WTC11 (cell line): ENCODE results near the gene DDX51. TPM values are rescaled to one million over a fixed set of nuclear protein-coding genes. Genes with fewer than 3 reads are reported as not detected.

Experiments
- ATAC-seq: fragments of 200-7000 bp; cut with Tn5 transposase; 2 replicates; pipeline ENCODE4 v1.10.0; 2021; ENCODE audit warnings: mild to moderate bottlenecking, moderate library complexity
- CTCF ChIA-PET: fragments of 300-600 bp; sonication (Branson Sonifier 250); formaldehyde crosslinking; loops from one replicate; lab custom pipeline; 2021; ENCODE audit warnings: antibody characterized with exemption; lab: Charles Lee
- POLR2A ChIA-PET: fragments of 350-600 bp; sonication (Branson Sonifier 250); formaldehyde crosslinking; loops from one replicate; lab custom pipeline; 2021; ENCODE audit warnings: antibody characterized with exemption; lab: Charles Lee
- DNase-seq: peaks from one replicate; pipeline ENCODE4 v3.0.0; 2021; ENCODE audit warnings: low spot score
- H3K27ac Mint-ChIP-seq: 2 replicates; pipeline ENCODE4 v1.8.0; 2021; ENCODE audit warnings: mixed read lengths
- H3K27me3 Mint-ChIP-seq: 2 replicates; pipeline ENCODE4 v1.8.0; 2021; ENCODE audit warnings: low read depth, mild to moderate bottlenecking, moderate library complexity, mixed read lengths
- H3K36me3 Mint-ChIP-seq: 2 replicates; pipeline ENCODE4 v1.8.0; 2021; ENCODE audit warnings: mixed read lengths
- H3K4me1 Mint-ChIP-seq: 2 replicates; pipeline ENCODE4 v1.8.0; 2022; ENCODE audit warnings: mixed read lengths
- H3K4me3 Mint-ChIP-seq: 2 replicates; pipeline ENCODE4 v1.8.0; 2021; ENCODE audit warnings: mild to moderate bottlenecking, moderate library complexity, mixed read lengths
- H3K9me3 Mint-ChIP-seq: 2 replicates; pipeline ENCODE4 v1.8.0; 2021; ENCODE audit warnings: mixed read lengths
- ATF1 ChIP-seq: sonication (generic); formaldehyde crosslinking; IDR thresholded peaks from 2 replicates; pipeline ENCODE4 v1.8.1; 2023; ENCODE audit warnings: mild to moderate bottlenecking, moderate library complexity, missing genetic modification reagents
- ATF2 ChIP-seq: sonication (generic); formaldehyde crosslinking; IDR thresholded peaks from 2 replicates; pipeline ENCODE4 v1.8.1; 2022; ENCODE audit warnings: low read depth, missing genetic modification reagents, borderline replicate concordance
- ETV6 ChIP-seq: sonication (generic); formaldehyde crosslinking; IDR thresholded peaks from 2 replicates; pipeline ENCODE4 v1.8.1; 2022; ENCODE audit warnings: mild to moderate bottlenecking, missing genetic modification reagents
- FOXJ3 ChIP-seq: sonication (generic); formaldehyde crosslinking; IDR thresholded peaks from 2 replicates; pipeline ENCODE4 v1.9.0; 2021; ENCODE audit warnings: missing genetic modification reagents, mild to moderate bottlenecking, borderline replicate concordance
- FOXP1 ChIP-seq: sonication (generic); formaldehyde crosslinking; IDR thresholded peaks from 2 replicates; pipeline ENCODE4 v1.8.0; 2022; ENCODE audit warnings: missing genetic modification reagents, mild to moderate bottlenecking, moderate library complexity, borderline replicate concordance
- FOXP4 ChIP-seq: sonication (generic); formaldehyde crosslinking; IDR thresholded peaks from 2 replicates; pipeline ENCODE4 v1.8.0; 2022; ENCODE audit warnings: mild to moderate bottlenecking, missing genetic modification reagents
- GABPB1 ChIP-seq: sonication (generic); formaldehyde crosslinking; IDR thresholded peaks from 2 replicates; pipeline ENCODE4 v1.8.1; 2023; ENCODE audit warnings: mild to moderate bottlenecking, missing genetic modification reagents
- GTF2I ChIP-seq: fragments of 250-450 bp; sonication (Bioruptor Pico); conservative IDR thresholded peaks from 2 replicates; pipeline ENCODE4 v1.4.0; 2021; ENCODE audit warnings: mild to moderate bottlenecking
- MYBL2 ChIP-seq: sonication (generic); formaldehyde crosslinking; IDR thresholded peaks from 2 replicates; pipeline ENCODE4 v1.8.1; 2023; ENCODE audit warnings: mild to moderate bottlenecking, moderate library complexity, missing genetic modification reagents
- NR1H2 ChIP-seq: sonication (generic); formaldehyde crosslinking; IDR thresholded peaks from 2 replicates; pipeline ENCODE4 v1.9.0; 2021; ENCODE audit warnings: mild to moderate bottlenecking, moderate library complexity, missing genetic modification reagents
- NR2C2 ChIP-seq: sonication (generic); formaldehyde crosslinking; IDR thresholded peaks from 2 replicates; pipeline ENCODE4 v1.8.0; 2022; ENCODE audit warnings: mild to moderate bottlenecking, missing genetic modification reagents
- RELA ChIP-seq: sonication (generic); formaldehyde crosslinking; IDR thresholded peaks from 2 replicates; pipeline ENCODE4 v1.8.1; 2022; ENCODE audit warnings: missing genetic modification reagents, mild to moderate bottlenecking, borderline replicate concordance
- RORB ChIP-seq: fragments of 250-450 bp; sonication (Bioruptor Pico); IDR thresholded peaks from 2 replicates; pipeline ENCODE4 v1.9.0; 2021; ENCODE audit warnings: mild to moderate bottlenecking
- SMAD3 ChIP-seq: sonication (generic); formaldehyde crosslinking; IDR thresholded peaks from 2 replicates; pipeline ENCODE4 v1.8.0; 2022; ENCODE audit warnings: missing genetic modification reagents, mild to moderate bottlenecking, borderline replicate concordance
- SOX15 ChIP-seq: fragments of 250-450 bp; sonication (Bioruptor Pico); IDR thresholded peaks from 2 replicates; pipeline ENCODE4 v1.9.0; 2021; ENCODE audit warnings: mild to moderate bottlenecking
- SP1 ChIP-seq: sonication (generic); formaldehyde crosslinking; conservative IDR thresholded peaks from 2 replicates; pipeline ENCODE4 v1.8.1; 2022; ENCODE audit warnings: missing genetic modification reagents
- USF1 ChIP-seq: sonication (generic); formaldehyde crosslinking; IDR thresholded peaks from 2 replicates; pipeline ENCODE4 v1.8.0; 2022; ENCODE audit warnings: mild to moderate bottlenecking, missing genetic modification reagents
- ZNF121 ChIP-seq: sonication (generic); formaldehyde crosslinking; IDR thresholded peaks from 2 replicates; pipeline ENCODE4 v1.8.0; 2023; ENCODE audit warnings: missing genetic modification reagents
- ZNF317 ChIP-seq: sonication (generic); formaldehyde crosslinking; IDR thresholded peaks from 2 replicates; pipeline ENCODE4 v1.8.1; 2023; ENCODE audit warnings: low read depth, mild to moderate bottlenecking, moderate library complexity, missing genetic modification reagents, borderline replicate concordance
- ZNF416 ChIP-seq: fragments of 250-450 bp; sonication (Bioruptor Pico); IDR thresholded peaks from 2 replicates; pipeline ENCODE4 v1.9.0; 2021; ENCODE audit warnings: mild to moderate bottlenecking, inconsistent platforms
- ZNF423 ChIP-seq: fragments of 250-450 bp; sonication (Bioruptor Pico); IDR thresholded peaks from 2 replicates; pipeline ENCODE4 v2.1.2; 2022; ENCODE audit warnings: mild to moderate bottlenecking, moderate library complexity
- ZNF671 ChIP-seq: fragments of 250-450 bp; sonication (Bioruptor Pico); IDR thresholded peaks from 2 replicates; pipeline ENCODE4 v1.8.0; 2021; ENCODE audit warnings: mild to moderate bottlenecking
- total RNA-seq: library from RNA; stranded (reverse); gene quantifications from 3 replicates; pipeline ENCODE4 v1.2.3, GENCODE V29; 2021
- TF ChIP-seq, protein P1 (sequence below): sonication (generic); formaldehyde crosslinking; IDR thresholded peaks from 2 replicates; pipeline ENCODE4 v1.8.0; 2023; ENCODE audit warnings: mild to moderate bottlenecking, missing genetic modification reagents
- TF ChIP-seq, protein P2 (sequence below): fragments of 200-600 bp; IDR thresholded peaks from 2 replicates; pipeline ENCODE4 v1.8.0; 2022; ENCODE audit warnings: antibody characterized with exemption
- TF ChIP-seq, protein P3 (sequence below): fragments of 250-450 bp; sonication (Bioruptor Pico); IDR thresholded peaks from 2 replicates; pipeline ENCODE4 v1.9.0; 2021; ENCODE audit warnings: mild to moderate bottlenecking

Gene DDX51
- total RNA-seq, 1 experiment from 2014 or later, result 32.7 TPM

GRCh38 chr12:132114667-132115066, 29.5 kb downstream of the DDX51 start:
- CTCF ChIA-PET, result no interaction called here
- DNase-seq, result no peak
- POLR2A ChIA-PET, result no interaction called here
- peaks cover 36% of the 10 kb centered on the region for H3K36me3 Mint-ChIP-seq
- ATAC-seq, result no peak
- H3K27me3 Mint-ChIP-seq, result no peaks in the 10 kb centered on the region
- no peaks in the 10 kb centered on the region for H3K9me3 Mint-ChIP-seq
- TF ChIP-seq NR2C2 (CRISPR knock-in tag) (no peak), ATF1 (no peak), ETV6 (CRISPR knock-in tag) (no peak), ZNF416 (CRISPR knock-in tag) (no peak), ZNF121 (CRISPR knock-in tag) (no peak), ZNF671 (CRISPR knock-in tag) (no peak), SMAD3 (CRISPR knock-in tag) (no peak), FOXP1 (CRISPR knock-in tag) (no peak), SOX15 (CRISPR knock-in tag) (no peak), ZNF317 (CRISPR knock-in tag) (no peak), FOXP4 (CRISPR knock-in tag) (no peak), GABPB1 (CRISPR knock-in tag) (no peak), FOXJ3 (CRISPR knock-in tag) (no peak), ATF2 (CRISPR knock-in tag) (no peak)
- TF ChIP-seq, protein P1, sequence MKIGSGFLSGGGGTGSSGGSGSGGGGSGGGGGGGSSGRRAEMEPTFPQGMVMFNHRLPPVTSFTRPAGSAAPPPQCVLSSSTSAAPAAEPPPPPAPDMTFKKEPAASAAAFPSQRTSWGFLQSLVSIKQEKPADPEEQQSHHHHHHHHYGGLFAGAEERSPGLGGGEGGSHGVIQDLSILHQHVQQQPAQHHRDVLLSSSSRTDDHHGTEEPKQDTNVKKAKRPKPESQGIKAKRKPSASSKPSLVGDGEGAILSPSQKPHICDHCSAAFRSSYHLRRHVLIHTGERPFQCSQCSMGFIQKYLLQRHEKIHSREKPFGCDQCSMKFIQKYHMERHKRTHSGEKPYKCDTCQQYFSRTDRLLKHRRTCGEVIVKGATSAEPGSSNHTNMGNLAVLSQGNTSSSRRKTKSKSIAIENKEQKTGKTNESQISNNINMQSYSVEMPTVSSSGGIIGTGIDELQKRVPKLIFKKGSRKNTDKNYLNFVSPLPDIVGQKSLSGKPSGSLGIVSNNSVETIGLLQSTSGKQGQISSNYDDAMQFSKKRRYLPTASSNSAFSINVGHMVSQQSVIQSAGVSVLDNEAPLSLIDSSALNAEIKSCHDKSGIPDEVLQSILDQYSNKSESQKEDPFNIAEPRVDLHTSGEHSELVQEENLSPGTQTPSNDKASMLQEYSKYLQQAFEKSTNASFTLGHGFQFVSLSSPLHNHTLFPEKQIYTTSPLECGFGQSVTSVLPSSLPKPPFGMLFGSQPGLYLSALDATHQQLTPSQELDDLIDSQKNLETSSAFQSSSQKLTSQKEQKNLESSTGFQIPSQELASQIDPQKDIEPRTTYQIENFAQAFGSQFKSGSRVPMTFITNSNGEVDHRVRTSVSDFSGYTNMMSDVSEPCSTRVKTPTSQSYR (CRISPR knock-in tag), result no peak
- TF ChIP-seq, protein P2, sequence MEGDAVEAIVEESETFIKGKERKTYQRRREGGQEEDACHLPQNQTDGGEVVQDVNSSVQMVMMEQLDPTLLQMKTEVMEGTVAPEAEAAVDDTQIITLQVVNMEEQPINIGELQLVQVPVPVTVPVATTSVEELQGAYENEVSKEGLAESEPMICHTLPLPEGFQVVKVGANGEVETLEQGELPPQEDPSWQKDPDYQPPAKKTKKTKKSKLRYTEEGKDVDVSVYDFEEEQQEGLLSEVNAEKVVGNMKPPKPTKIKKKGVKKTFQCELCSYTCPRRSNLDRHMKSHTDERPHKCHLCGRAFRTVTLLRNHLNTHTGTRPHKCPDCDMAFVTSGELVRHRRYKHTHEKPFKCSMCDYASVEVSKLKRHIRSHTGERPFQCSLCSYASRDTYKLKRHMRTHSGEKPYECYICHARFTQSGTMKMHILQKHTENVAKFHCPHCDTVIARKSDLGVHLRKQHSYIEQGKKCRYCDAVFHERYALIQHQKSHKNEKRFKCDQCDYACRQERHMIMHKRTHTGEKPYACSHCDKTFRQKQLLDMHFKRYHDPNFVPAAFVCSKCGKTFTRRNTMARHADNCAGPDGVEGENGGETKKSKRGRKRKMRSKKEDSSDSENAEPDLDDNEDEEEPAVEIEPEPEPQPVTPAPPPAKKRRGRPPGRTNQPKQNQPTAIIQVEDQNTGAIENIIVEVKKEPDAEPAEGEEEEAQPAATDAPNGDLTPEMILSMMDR, result no peak
- no peaks in the 10 kb centered on the region for H3K4me1 Mint-ChIP-seq
- H3K27ac Mint-ChIP-seq, result no peak overlapping the region
- no peak overlapping the region for H3K4me3 Mint-ChIP-seq

DNA sequence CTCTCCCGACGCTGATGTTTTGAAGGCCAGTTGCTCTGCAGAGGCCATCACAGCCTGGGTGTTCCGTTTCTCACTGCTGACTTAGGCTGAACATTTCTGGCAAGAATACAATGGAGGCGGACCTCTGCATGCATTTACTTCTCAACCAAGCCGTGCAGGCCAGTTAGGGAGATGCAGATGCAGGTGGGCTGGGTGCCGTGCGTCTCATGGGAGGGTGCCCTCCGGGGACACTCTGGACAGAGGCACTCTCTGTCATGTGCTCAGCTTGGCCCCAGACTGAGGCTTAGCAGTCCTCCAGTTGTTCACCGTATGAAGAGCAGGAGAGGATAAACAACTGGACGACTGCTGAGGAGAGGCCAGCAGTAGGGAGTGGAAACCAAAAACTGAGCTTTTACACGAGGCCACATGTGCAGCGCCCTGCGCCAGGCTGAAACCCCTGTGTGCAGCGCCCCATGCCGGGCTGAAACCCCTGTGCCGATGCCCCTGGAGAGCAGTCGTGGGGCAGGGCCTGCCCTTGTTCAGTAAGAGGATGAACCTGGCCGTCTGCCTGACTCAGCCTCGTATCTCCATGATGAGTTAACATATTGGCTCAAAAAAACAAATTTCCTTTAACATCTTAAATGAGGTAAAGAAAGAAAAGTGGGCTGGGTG, 32.3 kb downstream of the DDX51 start:
- Mint-ChIP-seq H3K4me3 (no peak overlapping the region), H3K27me3 (no peaks in the 10 kb centered on the region)
- TF ChIP-seq NR1H2 (no peak), USF1 (CRISPR knock-in tag) (no peak), ZNF121 (CRISPR knock-in tag) (no peak), SP1 (no peak), MYBL2 (no peak), RORB (CRISPR knock-in tag) (no peak), ZNF416 (CRISPR knock-in tag) (no peak), GTF2I (CRISPR knock-in tag) (no peak), ZNF671 (CRISPR knock-in tag) (no peak), RELA (CRISPR knock-in tag) (no peak), ZNF317 (CRISPR knock-in tag) (no peak), ZNF423 (CRISPR knock-in tag) (no peak)
- TF ChIP-seq, protein P2, result no peak
- TF ChIP-seq, protein P3, sequence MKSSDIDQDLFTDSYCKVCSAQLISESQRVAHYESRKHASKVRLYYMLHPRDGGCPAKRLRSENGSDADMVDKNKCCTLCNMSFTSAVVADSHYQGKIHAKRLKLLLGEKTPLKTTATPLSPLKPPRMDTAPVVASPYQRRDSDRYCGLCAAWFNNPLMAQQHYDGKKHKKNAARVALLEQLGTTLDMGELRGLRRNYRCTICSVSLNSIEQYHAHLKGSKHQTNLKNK, result no peak
- TF ChIP-seq, all 79 proteins: peak for 0
- DNase-seq (no peak), ATAC-seq (no peak)
- Mint-ChIP-seq H3K36me3 (peaks cover 41% of the 10 kb centered on the region), H3K9me3 (no peaks in the 10 kb centered on the region), H3K4me1 (no peaks in the 10 kb centered on the region; the same call in 1 of the 2 replicates), H3K27ac (no peak overlapping the region)
- ChIA-PET CTCF (no interaction called here), POLR2A (no interaction called here)
